ENCODE measurements around the gene CCDC148.
"Not testable (repeated sequence)": the region's sequence is repeated elsewhere in the genome, so short reads cannot be mapped to it uniquely, and the experiment has no call there.

The CCDC148 gene

GRCh38 chr2:158242280-158242679 lies 214.3 kb downstream of the CCDC148 start:
- no peak for TF ChIP-seq POLR2AphosphoS5 (IDR thresholded peaks at IDR 0.05; ENCODE audit: low read depth, low read length)
- no peak for TF ChIP-seq PAX5 (IDR thresholded peaks at IDR 0.05; ENCODE audit: insufficient read depth, low read length, severe bottlenecking)
- no peak for TF ChIP-seq POLR2A (IDR thresholded peaks at IDR 0.05; ENCODE audit: low read depth, low read length)
- no peak for TF ChIP-seq POU2F2 (IDR thresholded peaks at IDR 0.05; ENCODE audit: low read depth, low read length)
- TF ChIP-seq SPI1 (IDR thresholded peaks at IDR 0.05; ENCODE audit: low read depth, low read length): no peak
- no peak for TF ChIP-seq TAF1 (IDR thresholded peaks at IDR 0.05; ENCODE audit: low read depth, low read length)
- FAIRE-seq: no peak
- DNase-seq (ENCODE audit: insufficient read length, low spot score): no peak

GRCh38 chr2:158240975-158241374 lies 215.6 kb downstream of the CCDC148 start:
- DNase-seq (ENCODE audit: insufficient read length, low spot score): no peak
- TF ChIP-seq PAX5 (IDR thresholded peaks at IDR 0.05; ENCODE audit: insufficient read depth, low read length, severe bottlenecking): no peak
- TF ChIP-seq POU2F2 (IDR thresholded peaks at IDR 0.05; ENCODE audit: low read depth, low read length): no peak
- no peak for TF ChIP-seq POLR2A (IDR thresholded peaks at IDR 0.05; ENCODE audit: low read depth, low read length)
- no peak for TF ChIP-seq TAF1 (IDR thresholded peaks at IDR 0.05; ENCODE audit: low read depth, low read length)
- no peak for TF ChIP-seq SPI1 (IDR thresholded peaks at IDR 0.05; ENCODE audit: low read depth, low read length)
- no peak for TF ChIP-seq POLR2AphosphoS5 (IDR thresholded peaks at IDR 0.05; ENCODE audit: low read depth, low read length)
- FAIRE-seq: no peak

GRCh38 chr2:158239271-158239670 lies 217.3 kb downstream of the CCDC148 start:
- DNase-seq (ENCODE audit: insufficient read length, low spot score) (no peak), FAIRE-seq (no peak)
- TF ChIP-seq PAX5 (IDR thresholded peaks at IDR 0.05; ENCODE audit: insufficient read depth, low read length, severe bottlenecking): no peak
- no peak for TF ChIP-seq SPI1 (IDR thresholded peaks at IDR 0.05; ENCODE audit: low read depth, low read length)
- TF ChIP-seq POLR2A (IDR thresholded peaks at IDR 0.05; ENCODE audit: low read depth, low read length): no peak
- no peak for TF ChIP-seq POLR2AphosphoS5 (IDR thresholded peaks at IDR 0.05; ENCODE audit: low read depth, low read length)
- no peak for TF ChIP-seq POU2F2 (IDR thresholded peaks at IDR 0.05; ENCODE audit: low read depth, low read length)
- no peak for TF ChIP-seq TAF1 (IDR thresholded peaks at IDR 0.05; ENCODE audit: low read depth, low read length)

GRCh38 chr2:158234497-158234896 lies 222.1 kb downstream of the CCDC148 start:
- no peak for FAIRE-seq
- TF ChIP-seq POLR2A (IDR thresholded peaks at IDR 0.05; ENCODE audit: low read depth, low read length) (no peak), POLR2AphosphoS5 (IDR thresholded peaks at IDR 0.05; ENCODE audit: low read depth, low read length) (no peak), TAF1 (IDR thresholded peaks at IDR 0.05; ENCODE audit: low read depth, low read length) (no peak), POU2F2 (IDR thresholded peaks at IDR 0.05; ENCODE audit: low read depth, low read length) (no peak), SPI1 (IDR thresholded peaks at IDR 0.05; ENCODE audit: low read depth, low read length) (no peak), PAX5 (IDR thresholded peaks at IDR 0.05; ENCODE audit: insufficient read depth, low read length, severe bottlenecking) (no peak)
- DNase-seq (ENCODE audit: insufficient read length, low spot score): no peak

- FAIRE-seq (no peak), DNase-seq (ENCODE audit: insufficient read length, low spot score) (no peak)
- TF ChIP-seq SPI1 (IDR thresholded peaks at IDR 0.05; ENCODE audit: low read depth, low read length) (no peak), PAX5 (IDR thresholded peaks at IDR 0.05; ENCODE audit: insufficient read depth, low read length, severe bottlenecking) (no peak), POLR2AphosphoS5 (IDR thresholded peaks at IDR 0.05; ENCODE audit: low read depth, low read length) (no peak), POLR2A (IDR thresholded peaks at IDR 0.05; ENCODE audit: low read depth, low read length) (no peak), POU2F2 (IDR thresholded peaks at IDR 0.05; ENCODE audit: low read depth, low read length) (no peak), TAF1 (IDR thresholded peaks at IDR 0.05; ENCODE audit: low read depth, low read length) (no peak)
These were observed 224.1 kb downstream of the CCDC148 start for GRCh38 chr2:158232476-158232875.

GRCh38 chr2:158228943-158229508 lies 227.5 kb downstream of the CCDC148 start:
- no peak for TF ChIP-seq SPI1 (IDR thresholded peaks at IDR 0.05; ENCODE audit: low read depth, low read length)
- TF ChIP-seq TAF1 (IDR thresholded peaks at IDR 0.05; ENCODE audit: low read depth, low read length): no peak
- TF ChIP-seq POLR2AphosphoS5 (IDR thresholded peaks at IDR 0.05; ENCODE audit: low read depth, low read length): no peak
- no peak for TF ChIP-seq POLR2A (IDR thresholded peaks at IDR 0.05; ENCODE audit: low read depth, low read length)
- TF ChIP-seq POU2F2 (IDR thresholded peaks at IDR 0.05; ENCODE audit: low read depth, low read length): no peak
- TF ChIP-seq PAX5 (IDR thresholded peaks at IDR 0.05; ENCODE audit: insufficient read depth, low read length, severe bottlenecking): no peak
- no peak for FAIRE-seq
- no peak for DNase-seq (ENCODE audit: insufficient read length, low spot score)

- DNase-seq (ENCODE audit: insufficient read length, low spot score); FAIRE-seq: not testable (repeated sequence)
These were observed 233.5 kb downstream of the CCDC148 start for GRCh38 chr2:158223066-158223465.

- TF ChIP-seq SPI1 (IDR thresholded peaks at IDR 0.05; ENCODE audit: low read depth, low read length): 0 out of 2 replicates have a peak, but pooled peaks have one; percentile 3
- TF ChIP-seq POLR2AphosphoS5 (IDR thresholded peaks at IDR 0.05; ENCODE audit: low read depth, low read length): no peak
- FAIRE-seq (no peak), DNase-seq (ENCODE audit: insufficient read length, low spot score) (no peak)
These were observed 235.2 kb downstream of the CCDC148 start for GRCh38 chr2:158221063-158222020.

GRCh38 chr2:158217593-158217992 lies 239.0 kb downstream of the CCDC148 start:
- TF ChIP-seq POLR2AphosphoS5 (IDR thresholded peaks at IDR 0.05; ENCODE audit: low read depth, low read length) (no peak), SPI1 (IDR thresholded peaks at IDR 0.05; ENCODE audit: low read depth, low read length) (no peak), TAF1 (IDR thresholded peaks at IDR 0.05; ENCODE audit: low read depth, low read length) (no peak), POLR2A (IDR thresholded peaks at IDR 0.05; ENCODE audit: low read depth, low read length) (no peak), PAX5 (IDR thresholded peaks at IDR 0.05; ENCODE audit: insufficient read depth, low read length, severe bottlenecking) (no peak), POU2F2 (IDR thresholded peaks at IDR 0.05; ENCODE audit: low read depth, low read length) (no peak)
- no peak for FAIRE-seq
- DNase-seq (ENCODE audit: insufficient read length, low spot score): no peak
